Glomerular visceral epithelial cell (primary cell): ENCODE data around the gene PRKAA1.
A peak's percentile ranks its signal among the peaks of the same experiment; 100 is the strongest.
"Not testable (repeated sequence)": the region's sequence is repeated elsewhere in the genome, so short reads cannot be mapped to it uniquely, and the experiment has no call there.

Experiments
- DNase-seq: peaks from one replicate; pipeline ENCODE4 v3.0.0-alpha.2; 2016; ENCODE audit errors: extremely low spot score

The PRKAA1 gene

GRCh38 chr5:40733879-40734563 lies 64.2 kb downstream of the PRKAA1 start:
- DNase-seq = peak; percentile 6

- DNase-seq = no peak
Observed at GRCh38 chr5:40733434-40733833, 64.7 kb downstream of the PRKAA1 start.

- DNase-seq = not testable (repeated sequence)
Observed at GRCh38 chr5:40722497-40722911, 75.7 kb downstream of the PRKAA1 start.

GRCh38 chr5:40720069-40720468 lies 78.1 kb downstream of the PRKAA1 start:
- no peak for DNase-seq

GRCh38 chr5:40717281-40717680 lies 80.9 kb downstream of the PRKAA1 start:
- no peak for DNase-seq

- DNase-seq = no peak
Observed at GRCh38 chr5:40716590-40716989, 81.6 kb downstream of the PRKAA1 start.

GRCh38 chr5:40716000-40716399 lies 82.2 kb downstream of the PRKAA1 start:
- DNase-seq = no peak

- no peak for DNase-seq
Observed at GRCh38 chr5:40714001-40714400, 84.2 kb downstream of the PRKAA1 start.

GRCh38 chr5:40710575-40710974 lies 87.6 kb downstream of the PRKAA1 start:
- DNase-seq = not testable (repeated sequence)
